Lower leg skin (tissue), 4 donors: Measurements from ENCODE around the gene WASF3. TPM values are rescaled to one million over a fixed set of nuclear protein-coding genes. Genes with fewer than 3 reads are reported as not detected.

Experiments
- DNase-seq, 2 donors: peaks; one replicate each; pipeline ENCODE4 v3.0.0-alpha.2; 2019; ENCODE audit warnings: low spot score in 2 of 2
- H3K4me3 ChIP-seq: fragments of 200-600 bp; sonication (generic); 2 replicates; pipeline ENCODE4 v1.5.1; 2017; ENCODE audit warnings: mild to moderate bottlenecking, low read depth; ENCODE audit not compliant: poor library complexity, severe bottlenecking
- POLR2A ChIP-seq, 2 donors: fragments of 450-650 bp; IDR thresholded peaks; one replicate each; pipeline ENCODE4 v1.6.1; 2016 to 2017; ENCODE audit warnings: antibody characterized with exemption in 2 of 2, mild to moderate bottlenecking in 1 of 2, moderate library complexity in 1 of 2
- WGBS, 2 donors: methylation state at CpG; one replicate each; pipeline ENCODE4 v1.1.5; 2018; 5-methylcytosine and 5-hydroxymethylcytosine counted together
- intact Hi-C: fragments of 100-400 bp; cut with DNase I; formaldehyde crosslinking; loops from one replicate; pipeline ENCODE4 v1.15.0; 2023; ENCODE audit warnings: low total_unique reads
- total RNA-seq, 4 donors: library from RNA; depleted of rRNA; stranded (reverse); fragments of >200 nt; gene quantifications; one replicate each; pipeline ENCODE4 v1.1.0, GENCODE V29; 2016
- TF ChIP-seq, protein P1 (sequence below), 3 donors: fragments of 450-650 bp; IDR thresholded peaks; one replicate each; pipeline ENCODE4 v1.5.1; 2016; ENCODE audit warnings: antibody characterized with exemption in 3 of 3, mild to moderate bottlenecking in 3 of 3, moderate library complexity in 2 of 3

The WASF3 gene
- total RNA-seq, 4 donors from 2014 or later: 3.4 to 12.8 (median 6.7) TPM

DNA sequence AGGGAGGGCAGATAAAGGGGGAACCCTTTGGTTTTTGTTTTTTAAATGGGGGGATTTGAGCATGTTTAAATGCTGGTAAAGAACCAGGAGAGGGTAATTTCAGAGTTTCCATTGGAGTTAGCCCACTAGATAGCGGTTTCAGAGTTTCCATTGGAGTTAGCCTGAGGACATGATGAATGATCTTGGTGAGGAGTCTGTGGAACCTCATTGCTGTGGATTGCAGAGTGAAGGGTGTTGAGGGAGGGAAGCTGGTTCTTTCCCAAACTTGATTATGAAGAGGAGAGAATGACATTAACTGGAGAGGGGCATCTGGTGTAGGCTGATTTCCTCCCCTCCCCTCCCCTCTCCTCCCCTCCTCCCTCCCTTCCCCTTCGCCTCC is 5.0 kb downstream of the WASF3 start:
- intact Hi-C loops: no loop called here
- no peak for DNase-seq
- 36 to 74% methylated on average over 1 to 2 of the region's 2 CpGs for WGBS, 2 donors

GRCh38 chr13:26563713-26564112 is 6.2 kb downstream of the WASF3 start:
- TF ChIP-seq, protein P1, sequence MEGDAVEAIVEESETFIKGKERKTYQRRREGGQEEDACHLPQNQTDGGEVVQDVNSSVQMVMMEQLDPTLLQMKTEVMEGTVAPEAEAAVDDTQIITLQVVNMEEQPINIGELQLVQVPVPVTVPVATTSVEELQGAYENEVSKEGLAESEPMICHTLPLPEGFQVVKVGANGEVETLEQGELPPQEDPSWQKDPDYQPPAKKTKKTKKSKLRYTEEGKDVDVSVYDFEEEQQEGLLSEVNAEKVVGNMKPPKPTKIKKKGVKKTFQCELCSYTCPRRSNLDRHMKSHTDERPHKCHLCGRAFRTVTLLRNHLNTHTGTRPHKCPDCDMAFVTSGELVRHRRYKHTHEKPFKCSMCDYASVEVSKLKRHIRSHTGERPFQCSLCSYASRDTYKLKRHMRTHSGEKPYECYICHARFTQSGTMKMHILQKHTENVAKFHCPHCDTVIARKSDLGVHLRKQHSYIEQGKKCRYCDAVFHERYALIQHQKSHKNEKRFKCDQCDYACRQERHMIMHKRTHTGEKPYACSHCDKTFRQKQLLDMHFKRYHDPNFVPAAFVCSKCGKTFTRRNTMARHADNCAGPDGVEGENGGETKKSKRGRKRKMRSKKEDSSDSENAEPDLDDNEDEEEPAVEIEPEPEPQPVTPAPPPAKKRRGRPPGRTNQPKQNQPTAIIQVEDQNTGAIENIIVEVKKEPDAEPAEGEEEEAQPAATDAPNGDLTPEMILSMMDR (IDR thresholded peaks at IDR 0.05): no peak
- TF ChIP-seq POLR2A (IDR thresholded peaks at IDR 0.05): no peak
- DNase-seq: no peak
- no peak overlapping the region for H3K4me3 ChIP-seq
- intact Hi-C loops: no loop called here

More for the DNA sequence above, 5.0 kb downstream of the WASF3 start:
- TF ChIP-seq POLR2A (IDR thresholded peaks at IDR 0.05): no peak
- TF ChIP-seq, protein P1 (IDR thresholded peaks at IDR 0.05): no peak
- no peak overlapping the region for H3K4me3 ChIP-seq

- DNase-seq: no peak
- intact Hi-C loops: no loop called here
- TF ChIP-seq, protein P1 (IDR thresholded peaks at IDR 0.05): no peak
- TF ChIP-seq POLR2A (IDR thresholded peaks at IDR 0.05): no peak
- 76 to 80% methylated on average over 2 of the region's 2 CpGs for WGBS, 2 donors
- H3K4me3 ChIP-seq: no peak overlapping the region
Observed at GRCh38 chr13:26568132-26568815, 10.8 kb downstream of the WASF3 start.

DNA sequence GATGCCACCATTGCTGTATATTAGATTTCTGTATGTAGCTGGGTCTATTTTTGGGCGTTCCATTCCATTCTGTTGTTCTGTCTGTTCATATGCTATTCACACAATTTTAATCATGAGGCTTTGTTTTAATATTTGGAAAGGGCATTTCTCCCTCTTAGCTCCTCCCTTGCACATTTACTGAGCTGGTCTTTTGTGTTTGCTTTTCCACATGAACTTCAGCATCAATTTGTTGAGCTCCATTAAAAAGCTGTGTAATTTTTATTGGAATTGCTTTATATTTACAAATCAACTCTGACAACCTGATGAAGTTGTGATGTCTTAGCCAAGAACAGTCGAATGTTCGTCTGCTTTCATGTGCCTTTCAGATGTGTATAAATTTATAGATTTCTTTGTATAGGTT is 14.0 kb downstream of the WASF3 start:
- intact Hi-C loops: no loop called here
- 63 to 68% methylated on average over 3 of the region's 3 CpGs for WGBS, 2 donors
- no peak overlapping the region for H3K4me3 ChIP-seq
- no peak for DNase-seq
- TF ChIP-seq, protein P1 (IDR thresholded peaks at IDR 0.05): no peak
- TF ChIP-seq POLR2A (IDR thresholded peaks at IDR 0.05): no peak

DNA sequence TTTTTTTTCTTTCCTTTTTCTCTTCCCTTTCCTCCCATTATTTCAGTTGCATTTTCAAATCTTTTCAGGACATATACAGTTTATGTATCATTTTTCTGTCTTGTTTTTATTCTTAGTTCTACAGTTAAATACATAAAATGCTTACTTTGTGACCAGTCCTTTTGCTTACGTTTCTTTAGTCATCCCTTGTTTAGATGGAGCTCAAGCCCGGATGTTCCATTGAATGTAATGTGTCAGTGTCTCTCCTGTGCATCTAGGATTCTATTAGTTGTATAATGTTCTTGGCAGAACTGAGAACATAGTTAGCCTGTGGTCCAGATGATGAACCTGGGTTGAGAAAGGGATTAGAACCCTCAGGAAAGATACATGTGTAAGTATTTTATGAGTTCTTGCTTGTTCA is 17.8 kb downstream of the WASF3 start:
- TF ChIP-seq, protein P1 (IDR thresholded peaks at IDR 0.05): no peak
- TF ChIP-seq POLR2A (IDR thresholded peaks at IDR 0.05): no peak
- no peak overlapping the region for H3K4me3 ChIP-seq
- no peak for DNase-seq
- intact Hi-C loops: no loop called here
- 94 to 96% methylated on average over 2 of the region's 2 CpGs for WGBS, 2 donors

DNA sequence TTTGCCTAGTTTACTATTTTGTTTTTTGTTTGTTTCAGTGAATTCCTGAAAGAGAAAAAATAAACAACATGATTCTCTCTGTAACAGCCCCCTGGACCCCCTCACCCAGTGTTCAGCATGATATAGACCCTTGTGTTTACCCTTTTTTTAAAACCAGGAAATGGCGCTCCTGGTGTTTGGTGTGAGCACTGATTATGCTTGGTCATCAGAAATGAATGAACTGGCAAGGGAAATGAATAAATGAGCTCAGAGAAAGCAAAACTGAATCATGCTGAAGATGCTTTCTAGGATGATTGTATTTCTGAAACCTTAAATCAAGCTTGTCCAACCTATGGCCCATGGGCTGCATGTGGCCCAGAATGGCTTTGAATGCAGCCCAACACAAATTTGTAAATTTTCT is 22.1 kb downstream of the WASF3 start:
- TF ChIP-seq, protein P1 (IDR thresholded peaks at IDR 0.05): no peak
- 96% methylated on average over 1 of the region's 1 CpG for WGBS, 2 donors
- intact Hi-C loops: no loop called here
- DNase-seq: no peak
- no peak overlapping the region for H3K4me3 ChIP-seq
